OCI-LY7 (cell line): ENCODE results near the gene IFIH1. TPM values are rescaled to one million over a fixed set of nuclear protein-coding genes. Genes with fewer than 3 reads are reported as not detected.

Source experiments
- BruUV-seq: library from RNA; stranded (reverse); fragments of 400-500 nt; replicated peaks from 2 replicates; lab custom pipeline; 2021; lab: Mats Ljungman, UMichigan
- CTCF ChIA-PET: fragments of 300-600 bp; sonication (Branson Sonifier 250); formaldehyde crosslinking; loops from one replicate; lab custom pipeline; 2022; ENCODE audit warnings: antibody characterized with exemption; ENCODE audit not compliant: unreplicated experiment; lab: Charles Lee
- POLR2A ChIA-PET: fragments of 300-600 bp; sonication (Branson Sonifier 250); formaldehyde crosslinking; loops from one replicate; lab custom pipeline; 2022; ENCODE audit warnings: antibody characterized with exemption; lab: Charles Lee
- DNase-seq: peaks from one replicate; pipeline ENCODE4 v3.0.0-alpha.2; 2015; ENCODE audit warnings: low spot score
- H2AFZ ChIP-seq: fragments of 200-600 bp; sonication (generic), shearing (Covaris generic); 2 replicates; pipeline ENCODE4 v1.6.1; 2014; ENCODE audit warnings: mild to moderate bottlenecking, antibody characterized with exemption, low read length, moderate library complexity
- H3K27ac ChIP-seq: fragments of 200-600 bp; sonication (generic); 2 replicates; pipeline ENCODE4 v1.5.1; 2014; ENCODE audit warnings: mixed run types, low read depth, mild to moderate bottlenecking, moderate library complexity, low read length, inconsistent platforms; ENCODE audit not compliant: poor library complexity, severe bottlenecking
- H3K36me3 ChIP-seq: fragments of 200-600 bp; sonication (generic); 2 replicates; pipeline ENCODE4 v1.6.1; 2014; ENCODE audit warnings: mild to moderate bottlenecking, antibody characterized with exemption, low read length, moderate library complexity, mixed read lengths; ENCODE audit not compliant: insufficient read depth
- H3K4me1 ChIP-seq: fragments of 200-600 bp; sonication (generic); 2 replicates; pipeline ENCODE4 v1.5.1; 2014; ENCODE audit warnings: mild to moderate bottlenecking, low read length; ENCODE audit not compliant: insufficient read depth, poor library complexity, severe bottlenecking
- H3K4me2 ChIP-seq: fragments of 200-600 bp; sonication (generic); 2 replicates; pipeline ENCODE4 v1.6.1; 2014; ENCODE audit warnings: mild to moderate bottlenecking, low read length
- H3K4me3 ChIP-seq: fragments of 200-600 bp; sonication (generic); 2 replicates; pipeline ENCODE4 v1.5.1; 2014; ENCODE audit warnings: mild to moderate bottlenecking, low read depth, low read length; ENCODE audit not compliant: poor library complexity, severe bottlenecking
- H3K79me2 ChIP-seq: fragments of 200-600 bp; sonication (generic); 2 replicates; pipeline ENCODE4 v1.6.1; 2016; ENCODE audit warnings: low read depth, mild to moderate bottlenecking, low read length, moderate library complexity, mixed read lengths; ENCODE audit not compliant: insufficient read depth
- H3K9me2 ChIP-seq: fragments of 200-600 bp; sonication (generic); 2 replicates; pipeline ENCODE4 v1.6.1; 2016; ENCODE audit warnings: mild to moderate bottlenecking, low read length, mixed read lengths; ENCODE audit not compliant: insufficient read depth
- H3K9me3 ChIP-seq: fragments of 200-600 bp; sonication (generic); 2 replicates; pipeline ENCODE4 v1.6.1; 2014; ENCODE audit warnings: mild to moderate bottlenecking, mixed run types, low read length, mixed read lengths
- H4K20me1 ChIP-seq: fragments of 200-600 bp; sonication (generic); 2 replicates; pipeline ENCODE4 v1.6.1; 2014; ENCODE audit warnings: mild to moderate bottlenecking, antibody characterized with exemption, low read length, moderate library complexity, mixed read lengths; ENCODE audit not compliant: insufficient read depth
- CTCF ChIP-seq: fragments of 200-600 bp; sonication (generic); conservative IDR thresholded peaks from 2 replicates; pipeline ENCODE4 v1.5.1; 2014; ENCODE audit warnings: mild to moderate bottlenecking, antibody characterized with exemption, low read length, moderate library complexity, mixed read lengths
- EZH2phosphoT487 ChIP-seq: fragments of 200-600 bp; sonication (generic); IDR thresholded peaks from 2 replicates; pipeline ENCODE4 v1.6.1; 2018; ENCODE audit warnings: low read depth, borderline replicate concordance, mild to moderate bottlenecking, mixed run types, antibody characterized with exemption, low read length, moderate library complexity, mixed read lengths
- intact Hi-C: fragments of 100-400 bp; cut with micrococcal nuclease; formaldehyde crosslinking; loops from one replicate; pipeline ENCODE4 v1.10.0; 2022; ENCODE audit not compliant: unreplicated experiment
- total RNA-seq, 2 experiments: library from RNA; depleted of rRNA in 1 of 2; stranded (reverse); fragments of >200 nt in 1 of 2; shearing (Covaris generic) in 1 of 2; gene quantifications; 2 replicates each; pipeline ENCODE4 v1.2.3, GENCODE V29; 2014 to 2022

Gene IFIH1
- total RNA-seq, 2 experiments from 2014 or later: 10.6 to 12.3 TPM

- no peak for DNase-seq
- H3K4me2 ChIP-seq: no peak overlapping the region
- no peaks in the 10 kb centered on the region for H3K9me2 ChIP-seq
- H4K20me1 ChIP-seq: no peaks in the 10 kb centered on the region
- no peak overlapping the region for H2AFZ ChIP-seq
- H3K4me3 ChIP-seq: no peak overlapping the region
- H3K36me3 ChIP-seq: no peaks in the 10 kb centered on the region
- no peaks in the 10 kb centered on the region for H3K4me1 ChIP-seq
- TF ChIP-seq EZH2phosphoT487: no peak
- no peak for TF ChIP-seq CTCF
- no peaks in the 10 kb centered on the region for H3K79me2 ChIP-seq
- ChIA-PET CTCF (no interaction called here), POLR2A (interaction anchor here (0.5 to 1.0 kb wide), 2 partner anchors 215 to 265 kb away, joined by 3 to 4 read pairs; no protein-coding TSS in a partner anchor)
- no peak overlapping the region for H3K27ac ChIP-seq
- intact Hi-C loops: no loop called here
- no TSS peak for BruUV-seq
- no peaks in the 10 kb centered on the region for H3K9me3 ChIP-seq
Measured at GRCh38 chr2:162245781-162246180, 72.7 kb downstream of the IFIH1 start.

GRCh38 chr2:162245061-162245460, 73.4 kb downstream of the IFIH1 start:
- Histone ChIP-seq H3K4me3 (no peak overlapping the region), H3K4me2 (no peak overlapping the region), H3K4me1 (no peaks in the 10 kb centered on the region), H4K20me1 (no peaks in the 10 kb centered on the region), H3K79me2 (no peaks in the 10 kb centered on the region), H2AFZ (no peak overlapping the region), H3K27ac (no peak overlapping the region), H3K9me3 (no peaks in the 10 kb centered on the region), H3K36me3 (no peaks in the 10 kb centered on the region), H3K9me2 (no peaks in the 10 kb centered on the region)
- CTCF ChIA-PET: no interaction called here
- intact Hi-C loops: no loop called here
- POLR2A ChIA-PET: interaction anchor here (1.0 kb wide), 1 partner anchor 216 kb away, joined by 3 read pairs; no protein-coding TSS in a partner anchor
- no TSS peak for BruUV-seq
- TF ChIP-seq CTCF (no peak), EZH2phosphoT487 (no peak)
- DNase-seq: no peak

GRCh38 chr2:162244541-162245031, 73.9 kb downstream of the IFIH1 start:
- ChIA-PET CTCF (no interaction called here), POLR2A (no interaction called here)
- BruUV-seq: no TSS peak
- Histone ChIP-seq H3K36me3 (no peaks in the 10 kb centered on the region), H2AFZ (no peak overlapping the region), H3K79me2 (no peaks in the 10 kb centered on the region), H3K4me3 (no peak overlapping the region), H3K9me2 (no peaks in the 10 kb centered on the region), H4K20me1 (no peaks in the 10 kb centered on the region), H3K9me3 (no peaks in the 10 kb centered on the region), H3K4me1 (no peaks in the 10 kb centered on the region), H3K4me2 (no peak overlapping the region), H3K27ac (no peak overlapping the region)
- intact Hi-C loops: no loop called here
- TF ChIP-seq EZH2phosphoT487 (no peak), CTCF (no peak)
- no peak for DNase-seq
